HepG2 (cell line): Measurements from ENCODE around the gene PDZD4. TPM values are rescaled to one million over a fixed set of nuclear protein-coding genes. Genes with fewer than 3 reads are reported as not detected.

Experiments
- ATAC-seq: fragments of 200-7000 bp; cut with Tn5 transposase; 3 replicates; pipeline ENCODE4 v1.9.1; 2020; ENCODE audit warnings: mild to moderate bottlenecking, moderate library complexity
- Bru-seq: library from RNA; stranded (reverse); fragments of 400-500 nt; gene quantifications from one replicate; lab custom pipeline; 2021; lab: Mats Ljungman, UMichigan
- BruChase-seq, 2 experiments: library from RNA; stranded (reverse); fragments of 400-500 nt; gene quantifications; one replicate each; lab custom pipeline; 2021; lab: Mats Ljungman, UMichigan
- BruUV-seq: library from RNA; stranded (reverse); fragments of 400-500 nt; replicated peaks from 2 replicates; lab custom pipeline; 2021; lab: Mats Ljungman, UMichigan
- CTCF ChIA-PET: fragments of 300-600 bp; formaldehyde crosslinking; extraction: SDS; loops from one replicate; lab custom pipeline; 2021; ENCODE audit warnings: low total read pairs, inconsistent platforms, low intra/inter-chr PET ratio; lab: Yijun Ruan, JAX
- POLR2A ChIA-PET: fragments of 350-600 bp; sonication (Branson Sonifier 250); formaldehyde crosslinking; loops from one replicate; lab custom pipeline; 2020; ENCODE audit warnings: antibody characterized with exemption, inconsistent platforms; lab: Yijun Ruan, JAX
- DNase-seq: peaks from one replicate; pipeline ENCODE4 v3.0.0-alpha.2; 2015; ENCODE audit warnings: low spot score
- FAIRE-seq: peaks from 3 replicates; lab custom pipeline; 2011; peaks lifted over from hg19 to GRCh38; lab: Jason Lieb, UNC
- H2AFZ ChIP-seq: one replicate; pipeline ENCODE4 v1.6.1; 2011; ENCODE audit warnings: low read length, inconsistent platforms
- H3K27ac ChIP-seq: fragments of 300-600 bp; 3 replicates; pipeline ENCODE4 v1.8.0; 2011; ENCODE audit warnings: mixed run types, mild to moderate bottlenecking, mixed read lengths, low read length, inconsistent platforms; ENCODE audit not compliant: insufficient read depth; ENCODE audit errors: extremely low read length
- H3K27me3 ChIP-seq, 2 experiments: fragments of 200-600 bp in 1 of 2; 2 replicates in 1 of 2; 3 replicates in 1 of 2; pipeline versions ENCODE4 v1.6.0 to v1.8.0; 2011; ENCODE audit warnings: low read length in 2 of 2, mild to moderate bottlenecking in 2 of 2, moderate library complexity in 2 of 2, inconsistent platforms in 1 of 2; ENCODE audit not compliant: insufficient read depth in 2 of 2, control insufficient read depth in 1 of 2
- H3K36me3 ChIP-seq, 2 experiments: fragments of 200-600 bp in 1 of 2; replicated peaks in 1 of 2; 2 replicates in 1 of 2; 3 replicates in 1 of 2; pipeline versions ENCODE4 v1.5.1 to v1.8.0; 2011; ENCODE audit warnings: low read length in 2 of 2, inconsistent platforms in 1 of 2; ENCODE audit not compliant: insufficient read depth in 2 of 2, control insufficient read depth in 1 of 2
- H3K4me1 ChIP-seq: 2 replicates; pipeline ENCODE4 v1.5.1; 2012; ENCODE audit warnings: low read length, inconsistent platforms; ENCODE audit not compliant: insufficient read depth
- H3K4me2 ChIP-seq: 2 replicates; pipeline ENCODE4 v1.6.0; 2011; ENCODE audit warnings: low read depth, low read length, inconsistent platforms
- H3K4me3 ChIP-seq, 3 experiments: fragments of 200-600 bp in 1 of 3; sonication (generic), shearing (Covaris generic) in 1 of 3; replicated peaks in 1 of 3; 2 replicates each; pipeline ENCODE4 v1.5.1; 2011 to 2016; ENCODE audit warnings: low read length in 3 of 3, inconsistent platforms in 2 of 3, low read depth in 2 of 3, mild to moderate bottlenecking in 2 of 3, control low read depth in 1 of 3, mixed read lengths in 1 of 3; ENCODE audit not compliant: insufficient read depth in 1 of 3
- H3K79me2 ChIP-seq: one replicate; pipeline ENCODE4 v1.6.1; 2011; ENCODE audit warnings: low read length, inconsistent platforms; ENCODE audit not compliant: insufficient read depth
- H3K9ac ChIP-seq: 2 replicates; pipeline ENCODE4 v1.6.0; 2011; ENCODE audit warnings: mild to moderate bottlenecking, low read depth, low read length, inconsistent platforms; ENCODE audit not compliant: insufficient read depth
- H3K9me3 ChIP-seq: 2 replicates; pipeline ENCODE4 v1.5.1; 2012; ENCODE audit warnings: mild to moderate bottlenecking, low read length
- H4K20me1 ChIP-seq: 2 replicates; pipeline ENCODE4 v1.6.0; 2011; ENCODE audit warnings: inconsistent platforms, mild to moderate bottlenecking, low read length, moderate library complexity; ENCODE audit not compliant: insufficient read depth
- CBX1 ChIP-seq: IDR thresholded peaks from one replicate; pipeline ENCODE4 v1.6.1; 2016; ENCODE audit warnings: antibody characterized with exemption, low read depth
- KDM5A ChIP-seq: fragments of 200-600 bp; sonication (generic); IDR thresholded peaks from 2 replicates; pipeline ENCODE4 v1.7.0; 2018; ENCODE audit warnings: antibody characterized with exemption, mild to moderate bottlenecking, low read length, borderline replicate concordance
- NFE2L2 ChIP-seq: fragments of 150-350 bp; IDR thresholded peaks from 2 replicates; pipeline ENCODE4 v1.6.1; 2014; ENCODE audit warnings: low read length
- ZBTB4 ChIP-seq: sonication (generic); formaldehyde crosslinking; IDR thresholded peaks from 2 replicates; pipeline ENCODE4 v1.4.0; 2020; ENCODE audit warnings: missing genetic modification reagents, mild to moderate bottlenecking, borderline replicate concordance
- ZNF24 ChIP-seq: fragments of 450-650 bp; IDR thresholded peaks from 2 replicates; pipeline ENCODE4 v1.6.1; 2017; ENCODE audit warnings: antibody characterized with exemption, mild to moderate bottlenecking
- ZNF619 ChIP-seq: sonication (generic); formaldehyde crosslinking; IDR thresholded peaks from 2 replicates; pipeline ENCODE4 v1.4.0; 2020; ENCODE audit warnings: mild to moderate bottlenecking, missing genetic modification reagents
- WGBS: methylation state at CpG from one replicate; pipeline ENCODE4 v1.1.6; 2017; ENCODE audit warnings: low lambda C conversion rate; 5-methylcytosine and 5-hydroxymethylcytosine counted together
- in situ Hi-C: cut with HindIII; loops from 2 replicates; pipeline ENCODE4 v1.10.0; 2017; ENCODE audit warnings: low pct_unique_long_range_greater_than_20kb; ENCODE audit not compliant: extremely low pct_ligation_motif_present
- intact Hi-C: fragments of 100-400 bp; cut with micrococcal nuclease; formaldehyde crosslinking; loops from one replicate; pipeline ENCODE4 v1.10.0; 2022; ENCODE audit not compliant: unreplicated experiment
- long read RNA-seq, 2 experiments: library from RNA in 1 of 2; library from polyadenylated mRNA in 1 of 2; stranded (forward) in 1 of 2; unstranded in 1 of 2; transcript quantifications; one replicate each; pipeline ENCODE4 v2.0.0, GENCODE V29; 2019 to 2022
- polyA minus RNA-seq, 3 experiments: library from RNA; depleted of rRNA, polyadenylated mRNA; stranded (reverse); fragments of >200 nt; gene quantifications; 2 replicates each; pipeline ENCODE4 v1.2.3, GENCODE V29; 2011; ENCODE audit warnings: low replicate concordance in 1 of 3
- polyA plus RNA-seq, 8 experiments: library from polyadenylated mRNA; depleted of rRNA in 3 of 8; stranded (reverse) in 7 of 8; unstranded in 1 of 8; fragments of >200 nt; fragmentation: Illumina TruSeq in 4 of 8; extraction: Trizol in 4 of 8; gene quantifications; 2 replicates each; pipeline versions ENCODE4 v1.2.1 to v1.2.3, GENCODE V29; 2011 to 2016; ENCODE audit warnings: low read depth in 4 of 8, missing spikeins in 1 of 8, mixed read lengths in 1 of 8; ENCODE audit not compliant: insufficient read depth in 1 of 8
- total RNA-seq, 5 experiments: library from RNA; depleted of rRNA; stranded (reverse); fragments of >200 nt; fragmentation: Illumina TruSeq; extraction: Trizol; gene quantifications; 2 replicates each; pipeline ENCODE4 v1.2.3, GENCODE V29; 2016; ENCODE audit warnings: low read depth in 1 of 5

Gene PDZD4
- total RNA-seq (2016; rRNA removed; fragmentation: Illumina TruSeq; extraction: Trizol): not detected in 2 replicates
- not detected in 2 replicates for total RNA-seq (2016; cell fraction: cytosol; rRNA removed; fragmentation: Illumina TruSeq; extraction: Trizol; ENCODE audit: low read depth)
- total RNA-seq (2016; cell fraction: insoluble cytoplasmic fraction; rRNA removed; fragmentation: Illumina TruSeq; extraction: Trizol): not detected in 2 replicates
- total RNA-seq (2016; cell fraction: membrane; rRNA removed; fragmentation: Illumina TruSeq; extraction: Trizol): not detected in 2 replicates
- not detected in 2 replicates for total RNA-seq (2016; cell fraction: nucleus; rRNA removed; fragmentation: Illumina TruSeq; extraction: Trizol)
- polyA plus RNA-seq (2011; rRNA removed): 0.03 TPM in 1 of 2 replicates, not detected in the other
- 0.08 TPM in 1 of 2 replicates, not detected in the other for polyA plus RNA-seq (2011; cell fraction: cytosol; rRNA removed)
- polyA plus RNA-seq (2011; cell fraction: nucleus; rRNA removed): 0.21 and 0.28 TPM in 2 replicates
- polyA plus RNA-seq (2012): 0.04 TPM in 1 of 2 replicates, not detected in the other
- not detected in 2 replicates for polyA plus RNA-seq (2016; cell fraction: cytosol; fragmentation: Illumina TruSeq; extraction: Trizol; ENCODE audit: low read depth)
- polyA plus RNA-seq (2016; cell fraction: insoluble cytoplasmic fraction; fragmentation: Illumina TruSeq; extraction: Trizol; ENCODE audit: low read depth): not detected in 2 replicates
- polyA plus RNA-seq (2016; cell fraction: membrane; fragmentation: Illumina TruSeq; extraction: Trizol; ENCODE audit: low read depth): not detected in 2 replicates
- polyA plus RNA-seq (2016; cell fraction: nucleus; fragmentation: Illumina TruSeq; extraction: Trizol; ENCODE audit: insufficient read depth, low read depth): not detected in 2 replicates
- not detected in 2 replicates for polyA minus RNA-seq (2011; rRNA and poly(A)+ RNA removed; ENCODE audit: low replicate concordance)
- not detected in 2 replicates for polyA minus RNA-seq (2011; cell fraction: cytosol; rRNA and poly(A)+ RNA removed)
- polyA minus RNA-seq (2011; cell fraction: nucleus; rRNA and poly(A)+ RNA removed): not detected in 2 replicates
- percentile 4 among the genes with signal in this experiment for Bru-seq, nascent RNA
- percentile 11 among the genes with signal in this experiment for BruChase-seq, experiment 1, labeled RNA remaining after a 6-hour chase
- percentile 4 among the genes with signal in this experiment for BruChase-seq, experiment 2, labeled RNA remaining after a 2-hour chase
- long read RNA-seq, experiment 1: 0 reads
- long read RNA-seq, experiment 2: 0 reads

DNA sequence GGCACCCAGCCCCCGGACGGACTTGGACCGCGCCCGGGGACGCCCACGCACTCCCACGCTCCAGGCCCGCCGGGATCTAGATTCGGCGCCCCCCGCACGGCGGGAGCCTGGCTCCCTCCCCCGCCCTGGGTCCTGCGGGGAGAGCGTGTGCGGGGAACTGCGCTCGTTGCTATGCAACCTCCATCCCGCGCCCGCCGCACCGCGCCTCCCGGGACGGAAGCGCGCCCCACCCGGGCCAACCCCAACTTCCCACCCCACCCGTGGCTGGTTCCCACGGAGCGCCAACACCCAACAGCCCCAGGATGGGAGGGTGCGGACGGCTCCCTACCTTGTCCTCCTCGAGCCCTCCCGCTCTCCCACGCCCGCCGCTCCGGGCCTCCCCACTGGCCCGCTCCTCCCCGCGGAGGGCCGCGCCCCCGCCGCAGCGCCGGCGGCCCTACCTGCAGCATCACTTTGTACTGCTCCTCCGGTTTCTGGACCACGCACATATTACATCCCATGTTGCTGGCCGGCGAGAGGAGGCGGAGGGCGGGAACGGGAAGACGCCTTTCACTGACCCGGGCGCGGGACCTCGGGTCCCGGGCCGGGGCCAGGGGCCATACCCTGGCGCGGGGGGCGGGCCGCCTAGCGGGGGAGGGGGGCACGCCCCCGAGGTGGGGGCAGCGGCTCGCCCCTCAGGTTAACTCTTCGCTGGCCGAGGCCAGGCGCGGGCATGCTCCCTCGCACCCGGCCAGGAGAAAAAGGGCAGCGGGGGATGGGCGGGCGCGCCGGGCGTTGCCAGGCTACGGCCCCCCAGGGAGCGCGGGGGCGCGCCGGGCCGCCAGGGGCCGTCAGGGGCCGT, at the start of gene PDZD4:
Gene PDZD4, minus strand, starts transcription at position 746 of the 841 bp plus-strand sequence. Its CDS starts 246 bp downstream, at position 500.
- in situ Hi-C loops: no loop called here

More for the DNA sequence above, at the start of gene PDZD4:
- H3K4me3 ChIP-seq: no peak within 1 kb of the TSS; a peak in 1 of 6 replicates
- H2AFZ ChIP-seq: no peak within 1 kb of the TSS
- H3K9me3 ChIP-seq: no peaks in the 10 kb centered on the region
- H3K4me2 ChIP-seq: no peak within 1 kb of the TSS
- H3K9ac ChIP-seq: no peak within 1 kb of the TSS
- H3K4me1 ChIP-seq: no peaks in the 10 kb centered on the region
- no TSS peak for BruUV-seq
- intact Hi-C loops: no loop called here
- FAIRE-seq (no peak), DNase-seq (no peak), ATAC-seq (no peak)
- H3K36me3 ChIP-seq: no peaks in the 10 kb centered on the region
- no CpG with 5 or more reads among the region's 97 CpGs for WGBS
- CTCF ChIA-PET: no interaction called here
- no peaks in the 10 kb centered on the region for H3K79me2 ChIP-seq
- TF ChIP-seq ZNF619 (CRISPR knock-in tag): no peak
- TF ChIP-seq ZNF24: no peak
- TF ChIP-seq ZBTB4 (CRISPR knock-in tag): no peak
- TF ChIP-seq CBX1: no peak
- TF ChIP-seq KDM5A: no peak
- TF ChIP-seq NFE2L2: no peak
- H3K27ac ChIP-seq: no peak within 1 kb of the TSS
- H3K27me3 ChIP-seq: peaks cover 4 to 35% of the 10 kb centered on the region in 2 experiments; a peak in 3 of 5 replicates
- no peaks in the 10 kb centered on the region for H4K20me1 ChIP-seq
- POLR2A ChIA-PET: no interaction called here
